ENCODE data around the gene ZBTB12. TPM values are rescaled to one million over a fixed set of nuclear protein-coding genes. Genes with fewer than 3 reads are reported as not detected.

Gene ZBTB12
- total and polyA plus RNA-seq, 2 of the 13 experiments (the other 11 are each of a cell fraction or from before 2014, with no cell fraction given): 4.8 to 6.0 TPM

DNA sequence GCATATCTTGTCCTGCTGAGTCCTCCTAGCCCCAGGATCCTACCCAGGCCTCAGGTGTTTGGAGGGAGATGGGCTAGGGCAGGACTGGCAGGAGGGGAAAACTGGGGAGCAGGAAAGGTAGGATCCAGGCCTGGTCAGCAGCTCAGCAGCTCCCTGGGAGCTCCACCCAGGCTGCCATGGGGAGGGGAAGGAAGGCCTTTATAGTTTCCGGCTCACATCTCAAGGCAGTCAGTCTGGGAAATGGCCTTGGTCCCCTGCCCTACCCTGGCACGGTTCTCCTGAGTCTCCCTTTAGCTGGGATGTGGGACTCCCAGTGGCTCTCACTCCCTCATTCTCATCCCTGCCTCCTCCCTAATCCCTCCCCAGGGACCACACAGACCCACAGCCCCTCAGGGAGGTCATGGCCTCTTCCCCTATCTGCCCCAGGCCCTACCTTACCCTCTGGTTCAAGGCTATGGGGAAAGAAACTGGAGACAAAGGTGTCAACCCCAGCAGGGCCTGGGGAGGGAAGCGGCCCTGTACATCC lies 24.7 kb downstream of the ZBTB12 start (continued):
- TF ChIP-seq ZSCAN9 (CRISPR knock-in tag; IDR thresholded peaks at IDR 0.05; ENCODE audit: borderline replicate concordance) (no peak), ZNF329 (CRISPR knock-in tag; IDR thresholded peaks at IDR 0.05; ENCODE audit: low read depth) (peak; percentile 78; the same call in 1 of the 2 replicates), ZNF143 (CRISPR knock-in tag; IDR thresholded peaks at IDR 0.05) (no peak), ZNF264 (CRISPR knock-in tag; IDR thresholded peaks at IDR 0.05) (no peak), KDM3A (CRISPR knock-in tag; IDR thresholded peaks at IDR 0.05; ENCODE audit: low read depth) (no peak), HNF4A (CRISPR knock-in tag; IDR thresholded peaks at IDR 0.05) (no peak), SYNCRIP (IDR thresholded peaks at IDR 0.05; ENCODE audit: insufficient read depth, low read depth, low read length) (no peak), KLF9 (CRISPR knock-in tag; IDR thresholded peaks at IDR 0.05; ENCODE audit: low read depth) (no peak), HHEX (CRISPR knock-in tag; IDR thresholded peaks at IDR 0.05) (no peak), TP53 (CRISPR knock-in tag; conservative IDR thresholded peaks at IDR 0.05) (no peak), NR2F1 (CRISPR knock-in tag; IDR thresholded peaks at IDR 0.05) (no peak), ZZZ3 (CRISPR knock-in tag; IDR thresholded peaks at IDR 0.05; ENCODE audit: borderline replicate concordance) (0 out of 2 replicates have a peak, but pooled peaks have one; percentile 2), MYC (CRISPR knock-in tag; IDR thresholded peaks at IDR 0.05; ENCODE audit: borderline replicate concordance) (no peak), ZNF775 (CRISPR knock-in tag; IDR thresholded peaks at IDR 0.05; ENCODE audit: borderline replicate concordance) (no peak), EP300 (IDR thresholded peaks at IDR 0.05; ENCODE audit: low read depth in 2 of 2, low read length in 2 of 2) (no peak), EP300 (CRISPR knock-in tag; IDR thresholded peaks at IDR 0.05; ENCODE audit: borderline replicate concordance) (peak; percentile 43; the same call in 1 of the 2 replicates), RXRB (CRISPR knock-in tag; IDR thresholded peaks at IDR 0.05; ENCODE audit: borderline replicate concordance) (0 out of 2 replicates have a peak, but pooled peaks have one; percentile 21), ZNF644 (CRISPR knock-in tag; IDR thresholded peaks at IDR 0.05; ENCODE audit: low read depth) (no peak), PHF8 (CRISPR knock-in tag; IDR thresholded peaks at IDR 0.05) (no peak), NFE2L1 (CRISPR knock-in tag; IDR thresholded peaks at IDR 0.05; ENCODE audit: borderline replicate concordance) (no peak), STAT5B (CRISPR knock-in tag; IDR thresholded peaks at IDR 0.05) (no peak), ZNF33A (CRISPR knock-in tag; IDR thresholded peaks at IDR 0.05; ENCODE audit: borderline replicate concordance) (no peak), MTF2 (CRISPR knock-in tag; IDR thresholded peaks at IDR 0.05; ENCODE audit: borderline replicate concordance) (no peak), JARID2 (CRISPR knock-in tag; IDR thresholded peaks at IDR 0.05; ENCODE audit: insufficient replicate concordance) (peak; percentile 38), TEAD3 (CRISPR knock-in tag; optimal IDR thresholded peaks at IDR 0.05; ENCODE audit: borderline replicate concordance) (no peak), ZNF781 (CRISPR knock-in tag; IDR thresholded peaks at IDR 0.05; ENCODE audit: borderline replicate concordance, not compliant biosample characterization) (no peak)
- TF ChIP-seq, protein P1, sequence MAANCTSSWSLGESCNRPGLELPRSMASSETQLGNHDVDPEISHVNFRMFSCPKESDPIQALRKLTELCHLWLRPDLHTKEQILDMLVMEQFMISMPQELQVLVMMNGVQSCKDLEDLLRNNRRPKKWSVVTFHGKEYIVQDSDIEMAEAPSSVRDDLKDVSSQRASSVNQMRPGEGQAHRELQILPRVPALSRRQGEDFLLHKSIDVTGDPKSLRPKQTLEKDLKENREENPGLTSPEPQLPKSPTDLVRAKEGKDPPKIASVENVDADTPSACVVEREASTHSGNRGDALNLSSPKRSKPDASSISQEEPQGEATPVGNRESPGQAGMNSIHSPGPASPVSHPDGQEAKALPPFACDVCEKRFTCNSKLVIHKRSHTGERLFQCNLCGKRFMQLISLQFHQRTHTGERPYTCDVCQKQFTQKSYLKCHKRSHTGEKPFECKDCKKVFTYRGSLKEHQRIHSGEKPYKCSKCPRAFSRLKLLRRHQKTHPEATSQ (CRISPR knock-in tag; IDR thresholded peaks at IDR 0.05; ENCODE audit: borderline replicate concordance): no peak
- TF ChIP-seq, protein P2, sequence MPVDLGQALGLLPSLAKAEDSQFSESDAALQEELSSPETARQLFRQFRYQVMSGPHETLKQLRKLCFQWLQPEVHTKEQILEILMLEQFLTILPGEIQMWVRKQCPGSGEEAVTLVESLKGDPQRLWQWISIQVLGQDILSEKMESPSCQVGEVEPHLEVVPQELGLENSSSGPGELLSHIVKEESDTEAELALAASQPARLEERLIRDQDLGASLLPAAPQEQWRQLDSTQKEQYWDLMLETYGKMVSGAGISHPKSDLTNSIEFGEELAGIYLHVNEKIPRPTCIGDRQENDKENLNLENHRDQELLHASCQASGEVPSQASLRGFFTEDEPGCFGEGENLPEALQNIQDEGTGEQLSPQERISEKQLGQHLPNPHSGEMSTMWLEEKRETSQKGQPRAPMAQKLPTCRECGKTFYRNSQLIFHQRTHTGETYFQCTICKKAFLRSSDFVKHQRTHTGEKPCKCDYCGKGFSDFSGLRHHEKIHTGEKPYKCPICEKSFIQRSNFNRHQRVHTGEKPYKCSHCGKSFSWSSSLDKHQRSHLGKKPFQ (CRISPR knock-in tag; IDR thresholded peaks at IDR 0.05; ENCODE audit: insufficient replicate concordance): no peak

Data from HepG2 (cell line).